Naive thymus-derived CD4-positive, alpha-beta T cell (primary cell): ENCODE results near the gene TSHZ2. TPM values are rescaled to one million over a fixed set of nuclear protein-coding genes. Genes with fewer than 3 reads are reported as not detected.

Source experiments
- ATAC-seq: fragments of 150-1000 bp; cut with Tn5 transposase; 2 replicates; pipeline ENCODE4 v1.10.0; 2021; ENCODE audit warnings: mild to moderate bottlenecking, moderate library complexity
- CTCF ChIA-PET: fragments of 350-600 bp; sonication (Branson Sonifier 250); formaldehyde crosslinking; loops from one replicate; lab custom pipeline; 2021; ENCODE audit warnings: antibody characterized with exemption; lab: Charles Lee
- POLR2A ChIA-PET: fragments of 350-600 bp; sonication (Branson Sonifier 250); formaldehyde crosslinking; loops from one replicate; lab custom pipeline; 2021; ENCODE audit warnings: antibody characterized with exemption, inconsistent platforms; lab: Charles Lee
- DNase-seq, 9 donors: peaks; one replicate each; pipeline versions ENCODE4 v3.0.0 to v3.0.0-alpha.2; 2020 to 2022; ENCODE audit warnings: mixed read lengths in 1 of 9
- H3K27ac ChIP-seq: one replicate; pipeline ENCODE4 v1.7.0; 2013; ENCODE audit warnings: mild to moderate bottlenecking, low read depth, low read length, moderate library complexity
- H3K27me3 ChIP-seq, 2 donors: one replicate each; pipeline ENCODE4 v1.7.0; 2013; ENCODE audit warnings: low read length in 2 of 2, mild to moderate bottlenecking in 2 of 2, moderate library complexity in 2 of 2; ENCODE audit not compliant: control insufficient read depth in 2 of 2, insufficient read depth in 2 of 2
- H3K36me3 ChIP-seq, 3 experiments: 1 replicate in 2 of 3; 2 replicates in 1 of 3; pipeline ENCODE4 v1.7.0; 2013; ENCODE audit warnings: low read length in 3 of 3, mild to moderate bottlenecking in 3 of 3, moderate library complexity in 1 of 3; ENCODE audit not compliant: insufficient read depth in 3 of 3, control insufficient read depth in 2 of 3
- H3K4me1 ChIP-seq, 2 donors: one replicate each; pipeline ENCODE4 v1.7.0; 2013; ENCODE audit warnings: low read length in 2 of 2, mild to moderate bottlenecking in 2 of 2, moderate library complexity in 1 of 2; ENCODE audit not compliant: control insufficient read depth in 2 of 2, insufficient read depth in 2 of 2
- H3K4me3 ChIP-seq: 2 replicates; pipeline ENCODE4 v1.7.0; 2013; ENCODE audit warnings: mild to moderate bottlenecking, low read length
- H3K9me3 ChIP-seq, 3 experiments: 1 replicate in 2 of 3; 2 replicates in 1 of 3; pipeline ENCODE4 v1.7.0; 2013; ENCODE audit warnings: low read length in 3 of 3; ENCODE audit not compliant: control insufficient read depth in 2 of 3
- H3K27ac Mint-ChIP-seq, 9 donors: one replicate each; pipeline ENCODE4 v1.8.0; 2020 to 2022; ENCODE audit warnings: mixed read lengths in 9 of 9, mild to moderate bottlenecking in 8 of 9, moderate library complexity in 5 of 9, inconsistent platforms in 2 of 9
- H3K27me3 Mint-ChIP-seq, 5 donors: one replicate each; pipeline ENCODE4 v1.8.0; 2021 to 2022; ENCODE audit warnings: mixed read lengths in 5 of 5, mild to moderate bottlenecking in 1 of 5
- H3K36me3 Mint-ChIP-seq, 5 donors: one replicate each; pipeline ENCODE4 v1.8.0; 2020 to 2022; ENCODE audit warnings: mixed read lengths in 5 of 5, mild to moderate bottlenecking in 3 of 5, inconsistent platforms in 1 of 5
- H3K4me1 Mint-ChIP-seq, 7 donors: one replicate each; pipeline ENCODE4 v1.8.0; 2020 to 2022; ENCODE audit warnings: mixed read lengths in 7 of 7, mild to moderate bottlenecking in 3 of 7, inconsistent platforms in 1 of 7
- H3K4me3 Mint-ChIP-seq, 10 donors: one replicate each; pipeline ENCODE4 v1.8.0; 2020 to 2022; ENCODE audit warnings: mild to moderate bottlenecking in 10 of 10, mixed read lengths in 10 of 10, moderate library complexity in 6 of 10, inconsistent platforms in 2 of 10
- H3K9me3 Mint-ChIP-seq, 11 donors: one replicate each; pipeline ENCODE4 v1.8.0; 2020 to 2022; ENCODE audit warnings: mixed read lengths in 11 of 11, mild to moderate bottlenecking in 4 of 11, inconsistent platforms in 1 of 11, moderate library complexity in 1 of 11
- intact Hi-C, 2 donors: fragments of 100-400 bp; cut with micrococcal nuclease; formaldehyde crosslinking; loops; one replicate each; pipeline ENCODE4 v1.15.1; 2023
- polyA plus RNA-seq, 2 donors: library from polyadenylated mRNA; unstranded; fragments of 300-500 nt; fragmentation: Illumina TruSeq; gene quantifications; one replicate each; pipeline ENCODE4 v1.2.3, GENCODE V29; 2021
- total RNA-seq, 6 experiments: library from RNA in 5 of 6; stranded (reverse) in 5 of 6; gene quantifications; 1 replicate in 5 of 6; 2 replicates in 1 of 6; pipeline ENCODE4 v1.2.3 and lab custom pipeline; 2021 to 2026

Gene TSHZ2
- total and polyA plus RNA-seq, 7 experiments from 2014 or later, result 6.0 to 84.5 (median 42.5) TPM

DNA sequence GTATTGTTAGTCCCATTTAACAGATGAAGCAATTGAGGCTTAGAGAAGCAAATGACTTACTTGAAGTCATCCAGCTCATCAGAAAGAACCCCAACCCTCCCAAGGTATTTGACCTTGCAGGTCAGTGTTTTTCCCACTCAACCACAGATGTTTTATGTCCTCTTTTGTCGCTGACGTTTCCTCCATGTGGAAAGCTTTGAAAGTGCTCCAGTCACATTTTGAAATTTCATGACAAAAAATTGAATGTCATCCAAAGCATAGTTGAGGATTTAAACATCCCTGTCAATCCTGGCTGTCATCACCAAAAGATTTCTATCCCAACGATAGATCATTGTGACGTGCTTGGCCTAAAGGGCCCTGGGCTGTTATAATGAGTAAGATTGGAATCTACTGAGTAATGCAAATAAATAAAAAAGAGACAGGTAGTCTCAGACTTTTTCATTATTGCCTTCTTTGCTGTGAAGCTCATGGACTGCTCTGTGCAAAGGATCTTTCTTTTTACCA is 102.7 kb downstream of the TSHZ2 start:
- Mint-ChIP-seq H3K36me3 (peaks cover 0 to 11% (median 6%) of the 10 kb centered on the region in 5 donors), H3K27ac (no peak overlapping the region), H3K4me1 (peaks cover 19 to 40% (median 33%) of the 10 kb centered on the region in 7 donors), H3K27me3 (peaks cover 0 to 9% (median 0%) of the 10 kb centered on the region in 5 donors), H3K9me3 (peaks cover 0 to 5% (median 0%) of the 10 kb centered on the region in 11 donors), H3K4me3 (no peak overlapping the region)
- H3K27ac ChIP-seq, result no peak overlapping the region
- no peak overlapping the region for H3K4me3 ChIP-seq
- peaks cover 0 to 29% of the 10 kb centered on the region in 2 donors for H3K4me1 ChIP-seq
- ATAC-seq (no peak), DNase-seq (no peak)
- no peaks in the 10 kb centered on the region for H3K36me3 ChIP-seq
- intact Hi-C loops, result loop anchor here (5.0 to 10.0 kb wide), 4 partner anchors 38 to 632 kb away; no protein-coding TSS in a partner anchor
- H3K27me3 ChIP-seq, result peaks cover 0 to 3% of the 10 kb centered on the region in 2 donors
- POLR2A ChIA-PET, result no interaction called here
- H3K9me3 ChIP-seq, result no peaks in the 10 kb centered on the region
- CTCF ChIA-PET, result no interaction called here

DNA sequence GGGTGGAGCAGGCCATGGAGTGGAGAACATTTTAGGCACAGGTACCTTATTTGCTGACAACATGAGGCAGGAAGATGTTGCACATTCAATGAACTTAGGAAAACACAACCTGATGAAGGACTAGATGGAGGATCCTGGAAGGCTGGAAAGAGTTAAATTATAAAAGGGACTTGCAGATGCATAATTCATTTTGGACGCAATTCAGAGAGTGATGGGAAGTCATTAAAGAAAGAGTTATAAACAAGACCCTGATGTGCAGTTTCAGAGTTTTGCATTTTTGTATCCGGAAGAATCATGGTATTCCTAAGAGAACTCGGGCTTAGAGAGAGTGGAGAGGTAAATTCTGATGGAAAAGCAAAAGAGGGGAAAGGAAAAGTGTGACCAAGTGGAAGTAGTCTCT is 104.5 kb downstream of the TSHZ2 start:
- DNase-seq (no peak), ATAC-seq (no peak)
- Mint-ChIP-seq H3K36me3 (peaks cover 0 to 12% (median 9%) of the 10 kb centered on the region in 5 donors), H3K27me3 (peaks cover 0 to 9% (median 0%) of the 10 kb centered on the region in 5 donors), H3K27ac (no peak overlapping the region), H3K4me3 (no peak overlapping the region), H3K4me1 (peaks cover 14 to 41% (median 16%) of the 10 kb centered on the region in 7 donors), H3K9me3 (peaks cover 0 to 5% (median 0%) of the 10 kb centered on the region in 11 donors)
- ChIA-PET CTCF (interaction anchor here (0.7 kb wide), 1 partner anchor 12 kb away, joined by 3 read pairs; no protein-coding TSS in a partner anchor), POLR2A (no interaction called here)
- Histone ChIP-seq H3K36me3 (no peaks in the 10 kb centered on the region), H3K27me3 (peaks cover 0 to 3% of the 10 kb centered on the region in 2 donors), H3K27ac (no peak overlapping the region), H3K4me1 (peaks cover 0 to 33% of the 10 kb centered on the region in 2 donors), H3K4me3 (no peak overlapping the region), H3K9me3 (no peaks in the 10 kb centered on the region)
- intact Hi-C loops, result loop anchor here (5.0 to 10.0 kb wide), 3 partner anchors 39 to 138 kb away; no protein-coding TSS in a partner anchor

DNA sequence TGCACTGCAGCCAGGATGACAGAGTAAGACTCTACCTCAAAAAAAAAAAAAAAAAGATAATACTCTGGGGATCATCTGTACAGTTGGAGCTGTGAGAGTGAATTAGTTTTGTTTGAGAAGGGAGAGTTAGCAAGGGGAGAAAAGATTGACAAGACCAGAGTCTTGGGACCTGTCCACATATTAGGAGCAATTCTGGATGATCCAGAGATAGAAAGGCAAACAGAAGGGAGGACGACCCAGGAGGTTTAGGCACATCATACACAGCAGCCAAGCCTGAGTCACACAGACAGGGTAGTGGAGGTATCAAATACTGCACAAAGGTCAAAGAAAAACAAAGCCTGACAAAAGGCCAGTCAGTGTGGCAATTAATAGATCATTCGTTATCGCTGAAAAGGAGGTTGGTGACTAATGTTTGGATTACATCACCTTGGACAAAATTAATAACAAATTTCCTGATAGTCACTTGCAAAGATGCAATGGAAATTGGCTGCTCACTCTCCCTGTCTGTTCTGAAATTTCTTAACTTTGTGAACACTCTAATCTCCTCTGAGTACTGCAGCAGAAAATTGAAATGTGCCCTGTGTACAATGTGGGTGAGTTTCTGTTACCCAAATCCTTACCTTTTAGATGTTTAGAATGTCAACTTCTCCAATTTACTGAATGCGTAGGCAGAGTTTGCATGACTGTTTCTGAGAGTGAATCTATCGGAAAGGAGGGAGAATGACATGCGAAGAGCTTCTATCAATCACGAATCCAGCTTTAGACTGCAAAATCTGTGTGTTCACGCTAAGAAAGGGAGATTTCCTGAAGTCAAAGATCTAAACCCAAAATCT is 105.4 kb downstream of the TSHZ2 start:
- intact Hi-C loops, result loop anchor here (5.0 to 10.0 kb wide), 3 partner anchors 40 to 137 kb away; no protein-coding TSS in a partner anchor
- Mint-ChIP-seq H3K27ac (no peak overlapping the region), H3K36me3 (peaks cover 0 to 12% (median 9%) of the 10 kb centered on the region in 5 donors), H3K4me1 (peaks cover 15 to 44% (median 19%) of the 10 kb centered on the region in 7 donors), H3K4me3 (no peak overlapping the region), H3K9me3 (peaks cover 0 to 5% (median 0%) of the 10 kb centered on the region in 11 donors), H3K27me3 (peaks cover 0 to 8% (median 0%) of the 10 kb centered on the region in 5 donors)
- no peaks in the 10 kb centered on the region for H3K36me3 ChIP-seq
- ChIA-PET POLR2A (no interaction called here), CTCF (interaction anchor here (0.7 kb wide), 1 partner anchor 11 kb away, joined by 3 read pairs; no protein-coding TSS in a partner anchor)
- H3K4me1 ChIP-seq, result peaks cover 0 to 37% of the 10 kb centered on the region in 2 donors
- H3K27ac ChIP-seq, result no peak overlapping the region
- no peak overlapping the region for H3K4me3 ChIP-seq
- DNase-seq (no peak), ATAC-seq (no peak)
- no peaks in the 10 kb centered on the region for H3K9me3 ChIP-seq
- H3K27me3 ChIP-seq, result peaks cover 0 to 3% of the 10 kb centered on the region in 2 donors

DNA sequence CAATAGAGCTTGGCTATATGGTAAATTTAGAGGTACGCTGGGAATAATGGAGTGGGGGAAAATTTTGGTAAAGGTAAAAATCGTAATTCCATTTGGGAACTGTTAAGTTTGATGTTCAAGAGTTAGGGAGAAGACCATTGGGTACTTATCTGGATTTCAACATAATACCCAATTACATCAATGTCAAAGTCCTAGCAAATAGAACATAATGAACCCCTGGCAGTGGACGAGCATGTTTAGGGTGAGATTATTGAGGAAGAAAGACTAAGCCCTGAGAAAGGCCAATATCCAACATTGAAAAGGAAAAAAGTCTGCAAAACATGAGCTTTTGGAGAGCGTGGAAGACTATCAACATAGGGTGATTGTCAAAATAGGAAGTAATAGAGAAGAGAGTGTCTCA is 106.6 kb downstream of the TSHZ2 start:
- H3K36me3 Mint-ChIP-seq, result peaks cover 0 to 8% (median 5%) of the 10 kb centered on the region in 5 donors
- H3K4me1 Mint-ChIP-seq, result peaks cover 11 to 38% (median 14%) of the 10 kb centered on the region in 7 donors
- no peak overlapping the region for H3K27ac Mint-ChIP-seq
- H3K4me1 ChIP-seq, result peaks cover 0 to 37% of the 10 kb centered on the region in 2 donors
- H3K27ac ChIP-seq, result no peak overlapping the region
- no peaks in the 10 kb centered on the region for H3K36me3 ChIP-seq
- ChIA-PET CTCF (no interaction called here), POLR2A (no interaction called here)
- intact Hi-C loops, result loop anchor here (5.0 to 10.0 kb wide), 3 partner anchors 41 to 136 kb away; no protein-coding TSS in a partner anchor
- no peaks in the 10 kb centered on the region for H3K9me3 Mint-ChIP-seq
- H3K4me3 ChIP-seq, result no peak overlapping the region
- H3K27me3 ChIP-seq, result peaks cover 0 to 3% of the 10 kb centered on the region in 2 donors
- H3K27me3 Mint-ChIP-seq, result no peaks in the 10 kb centered on the region
- DNase-seq (no peak), ATAC-seq (no peak)
- H3K9me3 ChIP-seq, result no peaks in the 10 kb centered on the region
- no peak overlapping the region for H3K4me3 Mint-ChIP-seq

DNA sequence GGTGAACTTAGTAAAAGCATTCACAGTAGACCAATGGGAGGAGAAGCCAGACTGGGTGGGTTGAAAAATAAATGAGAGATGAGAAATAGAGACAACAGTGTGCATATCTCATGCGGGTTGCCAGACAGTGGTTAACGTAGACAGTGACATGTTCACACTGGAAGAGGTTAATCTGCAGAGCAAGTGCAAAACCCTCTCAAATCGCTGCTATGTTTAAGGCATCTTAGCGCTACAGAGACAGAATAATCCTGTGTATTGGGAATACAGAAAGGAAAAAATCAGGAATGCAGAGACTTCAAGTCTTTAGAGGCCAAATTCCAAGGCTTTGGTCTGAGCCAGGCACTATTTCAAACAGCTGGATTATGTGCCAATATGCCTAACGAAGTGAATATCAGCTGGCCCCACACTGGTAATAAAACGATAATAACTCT is 107.1 kb downstream of the TSHZ2 start:
- no peak overlapping the region for H3K4me3 ChIP-seq
- no peak overlapping the region for H3K27ac ChIP-seq
- peaks cover 0 to 3% of the 10 kb centered on the region in 2 donors for H3K27me3 ChIP-seq
- H3K36me3 Mint-ChIP-seq, result peaks cover 0 to 3% (median under 1%) of the 10 kb centered on the region in 5 donors
- H3K9me3 ChIP-seq, result no peaks in the 10 kb centered on the region
- peaks cover 6 to 32% (median 9%) of the 10 kb centered on the region in 7 donors for H3K4me1 Mint-ChIP-seq
- H3K4me1 ChIP-seq, result peaks cover 0 to 37% of the 10 kb centered on the region in 2 donors
- DNase-seq (no peak), ATAC-seq (no peak)
- ChIA-PET POLR2A (interaction anchor here (1.0 kb wide), 1 partner anchor 12 kb away, joined by 3 read pairs; no protein-coding TSS in a partner anchor), CTCF (no interaction called here)
- intact Hi-C loops, result loop anchor here (5.0 to 10.0 kb wide), 3 partner anchors 42 to 136 kb away; no protein-coding TSS in a partner anchor
- H3K4me3 Mint-ChIP-seq, result no peak overlapping the region
- no peaks in the 10 kb centered on the region for H3K36me3 ChIP-seq
- no peak overlapping the region for H3K27ac Mint-ChIP-seq
- no peaks in the 10 kb centered on the region for H3K9me3 Mint-ChIP-seq
- no peaks in the 10 kb centered on the region for H3K27me3 Mint-ChIP-seq
